Neural progenitor cell (in vitro differentiated cells): ENCODE results near the gene PCSK2. TPM values are rescaled to one million over a fixed set of nuclear protein-coding genes. Genes with fewer than 3 reads are reported as not detected.

ENCODE experiments used
- DNase-seq: peaks from one replicate; pipeline ENCODE4 v3.0.0-alpha.2; 2016; ENCODE audit warnings: low spot score
- H2AFZ ChIP-seq: fragments of 200-600 bp; sonication (generic); replicated peaks from 2 replicates; pipeline ENCODE4 v1.6.1; 2016; ENCODE audit warnings: antibody characterized with exemption
- H3F3A ChIP-seq: fragments of 200-600 bp; sonication (generic); 2 replicates; pipeline ENCODE4 v1.6.1; 2016; ENCODE audit warnings: antibody characterized with exemption, low read depth
- H3K27ac ChIP-seq: fragments of 200-600 bp; sonication (generic); 2 replicates; pipeline ENCODE4 v1.5.1; 2016; ENCODE audit warnings: mild to moderate bottlenecking
- H3K27me3 ChIP-seq: fragments of 200-600 bp; sonication (generic); 2 replicates; pipeline ENCODE4 v1.6.1; 2016; ENCODE audit warnings: mild to moderate bottlenecking, moderate library complexity
- H3K36me3 ChIP-seq: fragments of 200-600 bp; sonication (generic); 2 replicates; pipeline ENCODE4 v1.5.1; 2016
- H3K4me1 ChIP-seq: fragments of 200-600 bp; sonication (generic); 2 replicates; pipeline ENCODE4 v1.6.1; 2016; ENCODE audit warnings: mixed run types
- H3K4me2 ChIP-seq: fragments of 200-600 bp; sonication (generic); 2 replicates; pipeline ENCODE4 v1.6.1; 2016
- H3K4me3 ChIP-seq: fragments of 200-600 bp; sonication (generic); 2 replicates; pipeline ENCODE4 v1.5.1; 2016
- H3K79me2 ChIP-seq: fragments of 200-600 bp; sonication (generic); 2 replicates; pipeline ENCODE4 v1.6.1; 2016; ENCODE audit warnings: low read depth
- H3K9ac ChIP-seq: fragments of 200-600 bp; sonication (generic); 2 replicates; pipeline ENCODE4 v1.6.1; 2016
- H3K9me3 ChIP-seq: fragments of 200-600 bp; sonication (generic); 2 replicates; pipeline ENCODE4 v1.5.1; 2016; ENCODE audit warnings: low read depth
- H4K20me1 ChIP-seq: fragments of 200-600 bp; sonication (generic); 2 replicates; pipeline ENCODE4 v1.6.1; 2016; ENCODE audit warnings: low read depth
- H3K27ac Mint-ChIP-seq: 3 replicates; pipeline ENCODE4 v1.8.0; 2021; ENCODE audit warnings: mixed read lengths
- H3K27me3 Mint-ChIP-seq: 2 replicates; pipeline ENCODE4 v1.8.0; 2022; ENCODE audit warnings: low read depth, mild to moderate bottlenecking, inconsistent platforms, moderate library complexity, mixed read lengths; ENCODE audit not compliant: insufficient read depth
- H3K36me3 Mint-ChIP-seq: 3 replicates; pipeline ENCODE4 v1.8.0; 2021; ENCODE audit warnings: mixed read lengths
- H3K4me1 Mint-ChIP-seq: 3 replicates; pipeline ENCODE4 v1.8.0; 2021; ENCODE audit warnings: mixed read lengths
- H3K4me3 Mint-ChIP-seq: 3 replicates; pipeline ENCODE4 v1.8.0; 2021; ENCODE audit warnings: mild to moderate bottlenecking, moderate library complexity, mixed read lengths
- H3K9me3 Mint-ChIP-seq: 3 replicates; pipeline ENCODE4 v1.8.0; 2020; ENCODE audit warnings: mixed read lengths
- CTCF ChIP-seq: fragments of 200-600 bp; sonication (generic); IDR thresholded peaks from 2 replicates; pipeline ENCODE4 v1.5.1; 2017; ENCODE audit warnings: antibody characterized with exemption, mild to moderate bottlenecking
- EZH2 ChIP-seq: fragments of 200-600 bp; sonication (generic); IDR thresholded peaks from 2 replicates; pipeline ENCODE4 v1.6.1; 2017; ENCODE audit warnings: antibody characterized with exemption, mild to moderate bottlenecking, moderate library complexity
- EZH2phosphoT487 ChIP-seq: fragments of 200-600 bp; sonication (generic); IDR thresholded peaks from 2 replicates; pipeline ENCODE4 v1.6.1; 2017; ENCODE audit warnings: antibody characterized with exemption
- total RNA-seq: library from RNA; depleted of rRNA; stranded (reverse); fragments of >200 nt; gene quantifications from 2 replicates; pipeline ENCODE4 v1.2.3, GENCODE V29; 2015; ENCODE audit warnings: low replicate concordance

The PCSK2 gene
- total RNA-seq, 1 donor from 2014 or later, result 0.07 TPM

DNA sequence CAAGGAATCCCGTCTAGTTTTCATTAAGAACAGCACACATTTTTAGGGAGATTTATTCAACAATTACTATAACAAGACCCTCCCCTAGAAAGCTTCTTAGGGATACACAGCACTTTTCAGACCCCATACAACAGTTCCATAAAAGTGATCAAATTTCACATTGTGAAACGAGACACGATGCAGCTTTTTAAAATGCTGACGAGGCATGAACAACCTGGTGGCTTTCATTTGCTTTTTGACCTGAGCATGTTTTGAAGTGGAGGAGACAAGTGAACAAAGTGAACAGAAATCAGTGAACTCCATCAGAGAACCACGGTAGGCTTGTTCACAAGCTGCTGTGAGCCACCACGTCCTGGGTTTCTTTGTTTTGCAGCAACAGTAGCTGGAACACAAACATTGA lies 112.2 kb downstream of the PCSK2 start:
- Histone ChIP-seq H4K20me1 (no peaks in the 10 kb centered on the region), H3K79me2 (no peaks in the 10 kb centered on the region), H3K27me3 (no peaks in the 10 kb centered on the region), H3K36me3 (no peaks in the 10 kb centered on the region), H3K9ac (no peak overlapping the region), H2AFZ (peak overlapping the region; percentile 75), H3K4me2 (no peak overlapping the region), H3K4me3 (no peak overlapping the region), H3F3A (no peaks in the 10 kb centered on the region), H3K27ac (no peak overlapping the region), H3K4me1 (peaks cover 8% of the 10 kb centered on the region), H3K9me3 (no peaks in the 10 kb centered on the region)
- Mint-ChIP-seq H3K4me1 (peaks cover 23% of the 10 kb centered on the region), H3K9me3 (peaks cover 7% of the 10 kb centered on the region), H3K27me3 (peaks cover 6% of the 10 kb centered on the region), H3K4me3 (no peak overlapping the region), H3K36me3 (peaks cover 3% of the 10 kb centered on the region), H3K27ac (no peak overlapping the region)
- TF ChIP-seq CTCF (no peak), EZH2 (no peak), EZH2phosphoT487 (no peak)
- DNase-seq, result no peak

DNA sequence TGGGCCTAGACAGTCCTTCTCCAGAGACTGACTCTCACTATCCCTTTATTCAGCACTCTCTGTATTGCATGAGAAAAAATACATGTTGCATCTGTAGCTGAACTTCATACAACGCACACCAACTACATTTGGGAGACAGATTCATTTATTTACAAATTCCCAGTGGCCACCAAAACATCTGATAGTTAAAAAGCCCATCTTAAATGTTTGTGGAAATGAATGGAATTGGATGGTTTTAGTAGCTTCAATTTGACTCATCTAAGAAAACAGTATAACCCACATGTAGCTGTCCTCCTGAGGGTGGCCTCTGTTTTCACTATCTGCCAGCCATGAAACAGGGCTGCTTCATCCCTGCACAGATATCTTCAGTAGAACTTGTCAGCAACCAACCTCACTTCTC lies 116.3 kb downstream of the PCSK2 start:
- Histone ChIP-seq H3K79me2 (no peaks in the 10 kb centered on the region), H3K9ac (no peak overlapping the region), H3K36me3 (no peaks in the 10 kb centered on the region), H3K4me2 (no peak overlapping the region), H3K4me1 (peaks cover 19% of the 10 kb centered on the region), H3K9me3 (no peaks in the 10 kb centered on the region), H3K27me3 (no peaks in the 10 kb centered on the region), H3K4me3 (no peak overlapping the region), H3K27ac (no peak overlapping the region), H2AFZ (no peak overlapping the region), H3F3A (no peaks in the 10 kb centered on the region), H4K20me1 (no peaks in the 10 kb centered on the region)
- Mint-ChIP-seq H3K27ac (no peak overlapping the region), H3K36me3 (peaks cover 3% of the 10 kb centered on the region), H3K27me3 (peaks cover 3% of the 10 kb centered on the region), H3K4me1 (peaks cover 29% of the 10 kb centered on the region), H3K4me3 (no peak overlapping the region), H3K9me3 (peaks cover 7% of the 10 kb centered on the region)
- no peak for DNase-seq
- TF ChIP-seq CTCF (no peak), EZH2phosphoT487 (no peak), EZH2 (no peak)

GRCh38 chr20:17343656-17344452 lies 117.0 kb downstream of the PCSK2 start:
- no peak overlapping the region for H3K27ac Mint-ChIP-seq
- H3K27ac ChIP-seq, result no peak overlapping the region
- H4K20me1 ChIP-seq, result no peaks in the 10 kb centered on the region
- H3K9me3 ChIP-seq, result no peaks in the 10 kb centered on the region
- no peak for TF ChIP-seq EZH2phosphoT487
- TF ChIP-seq CTCF, result no peak
- TF ChIP-seq EZH2, result no peak
- DNase-seq, result no peak
- H3K79me2 ChIP-seq, result no peaks in the 10 kb centered on the region
- no peak overlapping the region for H3K9ac ChIP-seq
- H3K4me2 ChIP-seq, result no peak overlapping the region
- H3K27me3 Mint-ChIP-seq, result peaks cover 4% of the 10 kb centered on the region
- peaks cover 25% of the 10 kb centered on the region for H3K4me1 Mint-ChIP-seq
- H2AFZ ChIP-seq, result no peak overlapping the region
- peaks cover 19% of the 10 kb centered on the region for H3K4me1 ChIP-seq
- no peak overlapping the region for H3K4me3 Mint-ChIP-seq
- H3K27me3 ChIP-seq, result no peaks in the 10 kb centered on the region
- no peak overlapping the region for H3K4me3 ChIP-seq
- H3K36me3 Mint-ChIP-seq, result peaks cover 3% of the 10 kb centered on the region
- H3K9me3 Mint-ChIP-seq, result peaks cover 7% of the 10 kb centered on the region
- H3F3A ChIP-seq, result no peaks in the 10 kb centered on the region
- no peaks in the 10 kb centered on the region for H3K36me3 ChIP-seq
